ENCODE results near the gene P3H4.

GRCh38 chr17:41772586-41773189 is 39.1 kb downstream of the P3H4 start:
- no peak for TF ChIP-seq CTCF (IDR thresholded peaks at IDR 0.05; ENCODE audit: poor library complexity, severe bottlenecking)
- TF ChIP-seq EP300 (conservative IDR thresholded peaks at IDR 0.05; ENCODE audit: poor library complexity, severe bottlenecking): no peak
- TF ChIP-seq REST (IDR thresholded peaks at IDR 0.05; ENCODE audit: borderline replicate concordance): no peak
